Measurements from ENCODE around the gene HS3ST2.

HS3ST2 gene

GRCh38 chr16:22912654-22913053 is 98.7 kb downstream of the HS3ST2 start:
- DNase-seq (ENCODE audit: low spot score): no peak
- in situ Hi-C loops (cut with MboI; ENCODE audit: low pct_unique_long_range_greater_than_20kb, low sequenced_read_pairs, unreplicated experiment): no loop called here
- no peak for TF ChIP-seq CTCF (IDR thresholded peaks at IDR 0.05; ENCODE audit: extremely low read depth, insufficient read depth, missing control alignments)

- TF ChIP-seq CTCF (IDR thresholded peaks at IDR 0.05; ENCODE audit: extremely low read depth, insufficient read depth, missing control alignments): no peak
- in situ Hi-C loops (cut with MboI; ENCODE audit: low pct_unique_long_range_greater_than_20kb, low sequenced_read_pairs, unreplicated experiment): no loop called here
These were observed 101.0 kb downstream of the HS3ST2 start for GRCh38 chr16:22915003-22915402.

GRCh38 chr16:22923491-22923890 is 109.5 kb downstream of the HS3ST2 start:
- no peak for TF ChIP-seq CTCF (IDR thresholded peaks at IDR 0.05; ENCODE audit: extremely low read depth, insufficient read depth, missing control alignments)
- DNase-seq (ENCODE audit: low spot score): no peak
- in situ Hi-C loops (cut with MboI; ENCODE audit: low pct_unique_long_range_greater_than_20kb, low sequenced_read_pairs, unreplicated experiment): no loop called here

More at GRCh38 chr16:22915003-22915402, 101.0 kb downstream of the HS3ST2 start:
- DNase-seq (ENCODE audit: low spot score): no peak

- DNase-seq (ENCODE audit: low spot score): no peak
- in situ Hi-C loops (cut with MboI; ENCODE audit: low pct_unique_long_range_greater_than_20kb, low sequenced_read_pairs, unreplicated experiment): no loop called here
- TF ChIP-seq CTCF (IDR thresholded peaks at IDR 0.05; ENCODE audit: extremely low read depth, insufficient read depth, missing control alignments): no peak
These were observed 110.5 kb downstream of the HS3ST2 start for GRCh38 chr16:22924492-22924891.

DNA sequence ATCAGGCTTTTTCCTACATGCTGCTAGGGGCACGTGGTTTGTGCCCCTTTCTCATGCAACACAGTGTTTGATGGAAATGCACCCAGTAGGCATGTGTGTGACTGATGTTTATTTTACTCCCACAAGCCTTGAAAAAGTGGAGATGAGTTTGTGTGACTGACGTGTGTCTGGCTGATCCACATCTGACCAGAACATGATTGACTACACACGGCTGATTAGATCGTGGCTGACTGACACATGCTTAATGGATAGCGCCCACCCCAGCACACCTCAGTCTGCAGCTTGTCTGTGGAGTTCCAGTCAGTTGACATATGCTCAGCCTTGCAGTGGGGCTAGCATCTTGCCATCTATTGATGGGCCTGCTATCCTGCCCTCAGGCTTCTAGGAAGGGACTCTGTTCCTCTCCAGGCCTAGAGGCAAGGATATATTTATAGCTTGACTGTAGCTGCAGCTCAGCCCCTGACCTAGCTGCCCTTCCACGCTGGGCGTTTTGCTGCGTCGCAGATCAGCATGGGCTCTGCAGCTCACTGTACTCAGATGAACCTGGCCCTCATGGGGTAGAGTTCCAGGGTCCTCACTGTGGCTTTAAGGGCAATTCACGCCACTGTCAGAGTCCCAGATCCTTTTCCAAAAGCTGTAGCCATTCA is 112.3 kb downstream of the HS3ST2 start:
- TF ChIP-seq CTCF (IDR thresholded peaks at IDR 0.05; ENCODE audit: extremely low read depth, insufficient read depth, missing control alignments): no peak
- no peak for DNase-seq (ENCODE audit: low spot score)
- in situ Hi-C loops (cut with MboI; ENCODE audit: low pct_unique_long_range_greater_than_20kb, low sequenced_read_pairs, unreplicated experiment): no loop called here

DNA sequence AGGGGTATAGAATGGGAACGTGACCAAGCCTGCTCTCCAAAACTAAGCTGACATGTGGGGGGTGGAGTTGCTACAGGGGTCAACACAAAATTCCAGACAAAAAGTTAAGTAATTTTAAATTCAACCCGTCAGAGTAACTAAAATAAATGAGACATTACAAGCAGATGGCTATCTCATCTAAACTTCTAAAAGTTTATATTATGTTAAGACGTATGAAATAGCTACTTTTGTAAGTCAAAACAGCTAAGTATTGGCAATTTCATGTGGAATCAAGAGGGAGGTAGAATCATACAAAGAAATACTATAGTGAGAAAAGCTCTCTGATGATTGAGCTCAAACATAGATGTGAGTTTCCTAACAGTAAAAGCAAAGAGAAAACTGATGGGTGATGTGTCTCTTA is 113.3 kb downstream of the HS3ST2 start:
- TF ChIP-seq CTCF (IDR thresholded peaks at IDR 0.05; ENCODE audit: extremely low read depth, insufficient read depth, missing control alignments): no peak
- DNase-seq (ENCODE audit: low spot score): no peak
- in situ Hi-C loops (cut with MboI; ENCODE audit: low pct_unique_long_range_greater_than_20kb, low sequenced_read_pairs, unreplicated experiment): no loop called here
